HEK293 (cell line): Measurements from ENCODE around the gene AIFM1.

ENCODE experiments used
- CTCF ChIA-PET: fragments of 350-600 bp; formaldehyde crosslinking; extraction: SDS; loops from one replicate; lab custom pipeline; 2021; ENCODE audit warnings: antibody characterized with exemption; lab: Yijun Ruan, JAX
- POLR2A ChIA-PET: fragments of 300-600 bp; formaldehyde crosslinking; extraction: SDS; loops from one replicate; lab custom pipeline; 2020; ENCODE audit warnings: antibody characterized with exemption, inconsistent platforms; lab: Yijun Ruan, JAX
- H3K27ac ChIP-seq: fragments of 200-500 bp; sonication (Bioruptor generic); 2 replicates; pipeline ENCODE4 v1.5.1; 2014; ENCODE audit warnings: low read depth, low read length, control low read depth, inconsistent platforms; ENCODE audit errors: extremely low read depth
- H3K36me3 ChIP-seq, 2 experiments: fragments of 200-500 bp in 1 of 2; sonication (Bioruptor generic) in 1 of 2; 1 replicate in 1 of 2; 2 replicates in 1 of 2; pipeline ENCODE4 v1.5.1; 2014 to 2017; ENCODE audit warnings: inconsistent platforms in 2 of 2, low read length in 2 of 2; ENCODE audit not compliant: control insufficient read depth in 2 of 2, insufficient read depth in 1 of 2
- H3K4me1 ChIP-seq: fragments of 200-500 bp; sonication (Bioruptor generic); 2 replicates; pipeline ENCODE4 v1.5.1; 2014; ENCODE audit warnings: mild to moderate bottlenecking, low read length, inconsistent platforms; ENCODE audit not compliant: control insufficient read depth, insufficient read depth
- H3K4me3 ChIP-seq: 2 replicates; pipeline ENCODE4 v1.5.1; 2011; ENCODE audit warnings: low read depth, mild to moderate bottlenecking, control low read depth, low read length, moderate library complexity
- H3K9me3 ChIP-seq: fragments of 200-500 bp; sonication (Bioruptor generic); 2 replicates; pipeline ENCODE4 v1.5.1; 2014; ENCODE audit warnings: low read depth, low read length, inconsistent platforms; ENCODE audit not compliant: control insufficient read depth, insufficient read depth
- HOXD13 ChIP-seq: sonication (generic); formaldehyde crosslinking; IDR thresholded peaks from 2 replicates; pipeline ENCODE4 v1.8.0; 2022; ENCODE audit warnings: missing genetic modification reagents, borderline replicate concordance
- MYNN ChIP-seq: fragments of 450-650 bp; formaldehyde crosslinking; IDR thresholded peaks from 2 replicates; pipeline ENCODE4 v1.5.1; 2016; ENCODE audit warnings: missing biosample characterization, missing genetic modification characterization, borderline replicate concordance
- YY1 ChIP-seq: fragments of 450-650 bp; formaldehyde crosslinking; IDR thresholded peaks from 2 replicates; pipeline ENCODE4 v1.5.1; 2018; ENCODE audit warnings: missing biosample characterization, missing genetic modification characterization
- ZBTB10 ChIP-seq: fragments of 450-650 bp; formaldehyde crosslinking; IDR thresholded peaks from 2 replicates; pipeline ENCODE4 v1.5.1; 2016; ENCODE audit warnings: missing biosample characterization, missing genetic modification characterization
- ZBTB49 ChIP-seq: fragments of 450-650 bp; formaldehyde crosslinking; IDR thresholded peaks from 2 replicates; pipeline ENCODE4 v1.5.1; 2016; ENCODE audit warnings: missing biosample characterization, missing genetic modification characterization, low read depth
- ZNF280D ChIP-seq: fragments of 450-650 bp; formaldehyde crosslinking; IDR thresholded peaks from 2 replicates; pipeline ENCODE4 v1.5.1; 2016; ENCODE audit warnings: missing biosample characterization, missing genetic modification characterization
- ZNF341 ChIP-seq: fragments of 450-650 bp; formaldehyde crosslinking; IDR thresholded peaks from 2 replicates; pipeline ENCODE4; 2016; ENCODE audit warnings: low read depth, missing biosample characterization, missing genetic modification characterization
- ZNF350 ChIP-seq: fragments of 450-650 bp; formaldehyde crosslinking; IDR thresholded peaks from 2 replicates; pipeline ENCODE4 v1.5.0; 2017; ENCODE audit warnings: missing biosample characterization, mild to moderate bottlenecking, missing genetic modification characterization
- ZNF600 ChIP-seq: fragments of 450-650 bp; formaldehyde crosslinking; IDR thresholded peaks from 2 replicates; pipeline ENCODE4 v1.5.1; 2016; ENCODE audit warnings: missing biosample characterization, missing genetic modification characterization
- ZNF624 ChIP-seq: fragments of 450-650 bp; formaldehyde crosslinking; IDR thresholded peaks from 2 replicates; pipeline ENCODE4 v1.5.1; 2017; ENCODE audit warnings: missing biosample characterization, missing genetic modification characterization
- ZNF776 ChIP-seq: fragments of 450-650 bp; formaldehyde crosslinking; IDR thresholded peaks from 2 replicates; pipeline ENCODE4 v1.5.0; 2017; ENCODE audit warnings: missing biosample characterization, missing genetic modification characterization, borderline replicate concordance
- TF ChIP-seq, protein P1 (sequence below): fragments of 450-650 bp; formaldehyde crosslinking; IDR thresholded peaks from 2 replicates; pipeline ENCODE4 v1.5.1; 2017; ENCODE audit warnings: missing biosample characterization, mild to moderate bottlenecking, missing genetic modification characterization, moderate library complexity

The AIFM1 gene

GRCh38 chrX:130120321-130120731 is 45.3 kb downstream of the AIFM1 start:
- peaks cover 0 to 11% of the 10 kb centered on the region in 2 experiments; a peak in 1 of 3 replicates for H3K36me3 ChIP-seq
- no peak overlapping the region for H3K4me3 ChIP-seq
- H3K9me3 ChIP-seq, result no peaks in the 10 kb centered on the region
- ChIA-PET CTCF (interaction anchor here (0.6 to 2.1 kb wide), 7 partner anchors 11 to 59 kb away, joined by 3 to 13 read pairs (median 4); no protein-coding TSS in a partner anchor), POLR2A (interaction anchor here (0.7 kb wide), 1 partner anchor 14 kb away, joined by 4 read pairs; no protein-coding TSS in a partner anchor)
- no peak overlapping the region; the same call in 1 of the 2 replicates for H3K27ac ChIP-seq
- no peak for TF ChIP-seq ZNF350 (tag by site-specific recombination)
- TF ChIP-seq, protein P1, sequence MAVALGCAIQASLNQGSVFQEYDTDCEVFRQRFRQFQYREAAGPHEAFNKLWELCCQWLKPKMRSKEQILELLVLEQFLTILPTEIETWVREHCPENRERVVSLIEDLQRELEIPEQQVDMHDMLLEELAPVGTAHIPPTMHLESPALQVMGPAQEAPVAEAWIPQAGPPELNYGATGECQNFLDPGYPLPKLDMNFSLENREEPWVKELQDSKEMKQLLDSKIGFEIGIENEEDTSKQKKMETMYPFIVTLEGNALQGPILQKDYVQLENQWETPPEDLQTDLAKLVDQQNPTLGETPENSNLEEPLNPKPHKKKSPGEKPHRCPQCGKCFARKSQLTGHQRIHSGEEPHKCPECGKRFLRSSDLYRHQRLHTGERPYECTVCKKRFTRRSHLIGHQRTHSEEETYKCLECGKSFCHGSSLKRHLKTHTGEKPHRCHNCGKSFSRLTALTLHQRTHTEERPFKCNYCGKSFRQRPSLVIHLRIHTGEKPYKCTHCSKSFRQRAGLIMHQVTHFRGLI, result no peak
- no peak for TF ChIP-seq HOXD13 (CRISPR knock-in tag)
- no peak for TF ChIP-seq ZBTB49 (tag by site-specific recombination)
- TF ChIP-seq ZNF776 (tag by site-specific recombination), result no peak
- no peak for TF ChIP-seq ZNF280D (tag by site-specific recombination)
- TF ChIP-seq ZNF600, result no peak
- TF ChIP-seq YY1 (tag by site-specific recombination), result no peak
- H3K4me1 ChIP-seq, result no peaks in the 10 kb centered on the region; the same call in 1 of the 2 replicates

DNA sequence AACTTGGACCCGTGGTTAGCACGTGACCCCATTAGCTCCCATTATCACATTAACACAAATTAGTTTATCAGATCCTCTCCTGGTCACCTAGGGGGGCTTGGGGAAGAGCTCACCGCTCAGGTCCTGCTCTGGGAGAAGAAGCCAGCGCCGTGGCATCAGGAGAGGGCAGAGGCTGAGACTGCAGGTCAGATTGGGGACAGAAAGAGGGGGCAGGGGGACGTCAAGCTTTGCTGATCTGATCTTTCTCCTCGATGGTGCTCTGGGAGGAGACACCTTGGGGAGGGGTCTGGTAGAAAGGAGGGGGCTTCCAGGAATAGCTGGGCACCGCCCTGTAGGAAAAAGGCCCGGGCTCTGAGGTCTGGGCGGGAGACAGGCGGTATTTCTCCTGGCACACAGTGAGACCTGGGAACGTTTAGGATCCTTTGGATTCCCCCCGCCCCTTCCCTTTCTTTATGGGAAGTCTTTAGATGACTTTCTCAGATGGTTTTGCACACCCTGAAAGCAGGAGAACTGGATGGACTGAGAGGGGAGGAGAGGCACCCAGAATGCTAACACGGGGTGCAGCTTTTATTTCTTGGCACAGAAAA is 46.2 kb downstream of the AIFM1 start:
- no peaks in the 10 kb centered on the region; the same call in 1 of the 2 replicates for H3K4me1 ChIP-seq
- H3K4me3 ChIP-seq, result no peak overlapping the region
- POLR2A ChIA-PET, result no interaction called here
- H3K9me3 ChIP-seq, result no peaks in the 10 kb centered on the region
- H3K36me3 ChIP-seq, result peaks cover 0 to 1% of the 10 kb centered on the region in 2 experiments; a peak in 1 of 3 replicates
- H3K27ac ChIP-seq, result no peak overlapping the region
- TF ChIP-seq ZBTB10 (tag by site-specific recombination) (no peak), ZNF341 (tag by site-specific recombination) (peak; percentile 56; the same call in 1 of the 2 replicates), MYNN (no peak), ZNF624 (no peak)
- TF ChIP-seq, all 188 proteins: peak for 1
- CTCF ChIA-PET, result interaction anchor here (0.7 to 1.7 kb wide), 10 partner anchors 11 to 72 kb away, joined by 3 to 7 read pairs (median 3); no protein-coding TSS in a partner anchor
